T1000 (cell line): ENCODE results near the gene FBLN2.
"Not testable (repeated sequence)": the region's sequence is repeated elsewhere in the genome, so short reads cannot be mapped to it uniquely, and the experiment has no call there.

Experiments
- DNase-seq: peaks from one replicate; lab custom pipeline; 2025; ENCODE audit warnings: mixed read lengths; lab: John Stamatoyannopoulos, UW

Gene FBLN2

DNA sequence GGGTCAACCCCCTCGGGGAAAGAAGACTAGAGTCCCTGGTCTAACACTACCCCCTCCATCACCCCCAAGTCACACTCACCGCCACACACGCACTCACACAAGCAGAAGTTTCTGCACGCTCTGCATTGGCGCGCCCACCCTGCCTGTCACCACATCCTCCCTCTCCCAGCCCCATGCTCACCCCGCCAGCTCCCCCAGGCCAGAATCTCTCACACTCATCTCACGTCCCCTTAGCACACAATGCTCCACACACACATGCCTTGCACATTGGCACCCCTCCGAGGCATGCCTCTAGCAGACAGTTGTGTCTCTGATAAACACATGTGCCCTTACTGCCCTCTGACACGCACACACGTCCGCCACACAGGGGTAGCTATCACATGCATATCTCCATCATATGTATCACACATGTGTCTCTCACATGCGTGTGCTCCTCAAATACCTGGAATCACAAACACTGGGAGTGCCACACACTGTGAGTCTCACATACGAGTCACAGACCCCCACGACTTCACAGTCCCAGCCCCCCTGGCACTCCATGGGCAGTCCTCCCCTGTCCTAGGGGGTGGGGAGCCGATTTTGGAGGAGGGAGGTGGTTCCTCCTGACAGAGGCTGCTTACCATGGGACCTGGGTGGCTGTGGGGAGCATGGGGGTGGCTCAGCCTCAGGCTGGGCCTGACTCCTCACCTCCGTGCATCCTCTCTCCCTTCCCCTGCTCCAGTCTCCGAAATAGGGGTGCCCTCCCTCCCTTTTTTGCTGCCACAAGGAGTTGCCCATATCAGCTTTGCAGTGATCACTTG lies 898 bp downstream of the FBLN2 start:
- DNase-seq: no peak

DNA sequence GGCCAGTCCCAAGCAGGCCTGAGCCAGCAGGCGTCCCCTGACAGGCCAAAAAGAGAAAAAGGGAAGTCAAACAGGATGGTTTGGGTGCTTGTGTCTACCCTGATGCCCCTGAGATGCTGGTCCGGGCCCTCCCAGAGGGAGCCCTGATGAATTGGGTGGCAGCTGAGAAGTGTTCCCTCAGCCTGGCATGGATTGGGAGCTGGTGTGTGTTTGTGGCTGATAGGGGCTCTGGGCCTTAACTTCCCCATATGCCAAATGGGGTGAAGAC lies 1.4 kb downstream of the FBLN2 start:
- DNase-seq: no peak

DNA sequence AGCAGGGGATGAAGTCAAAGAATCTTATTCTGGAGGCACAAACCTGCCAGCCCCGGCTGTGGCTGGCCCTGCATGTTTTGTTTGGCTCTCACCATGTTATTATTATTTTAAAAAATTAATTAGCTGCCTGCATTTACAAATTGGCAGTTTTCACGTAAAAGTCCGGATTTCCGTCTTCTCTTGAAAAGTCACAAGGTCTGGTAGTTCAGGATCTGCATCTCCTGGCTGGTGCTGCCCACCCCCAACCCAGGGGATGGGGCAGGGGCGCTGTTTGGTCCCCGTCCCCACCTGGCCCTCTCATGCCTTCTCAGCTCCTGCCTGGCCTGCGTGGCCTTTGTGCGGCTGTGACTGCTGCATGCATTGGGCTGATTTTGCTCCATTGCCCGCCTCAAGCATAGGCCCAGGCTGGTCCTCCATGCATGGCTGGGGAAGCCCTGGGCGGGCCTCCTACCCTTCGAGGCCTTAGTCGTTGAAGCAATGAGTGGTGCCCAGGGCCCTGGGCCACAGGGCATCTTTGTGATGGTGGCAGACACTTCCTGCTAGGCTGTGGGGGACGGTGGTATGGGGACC lies 2.0 kb downstream of the FBLN2 start:
- DNase-seq: no peak

DNA sequence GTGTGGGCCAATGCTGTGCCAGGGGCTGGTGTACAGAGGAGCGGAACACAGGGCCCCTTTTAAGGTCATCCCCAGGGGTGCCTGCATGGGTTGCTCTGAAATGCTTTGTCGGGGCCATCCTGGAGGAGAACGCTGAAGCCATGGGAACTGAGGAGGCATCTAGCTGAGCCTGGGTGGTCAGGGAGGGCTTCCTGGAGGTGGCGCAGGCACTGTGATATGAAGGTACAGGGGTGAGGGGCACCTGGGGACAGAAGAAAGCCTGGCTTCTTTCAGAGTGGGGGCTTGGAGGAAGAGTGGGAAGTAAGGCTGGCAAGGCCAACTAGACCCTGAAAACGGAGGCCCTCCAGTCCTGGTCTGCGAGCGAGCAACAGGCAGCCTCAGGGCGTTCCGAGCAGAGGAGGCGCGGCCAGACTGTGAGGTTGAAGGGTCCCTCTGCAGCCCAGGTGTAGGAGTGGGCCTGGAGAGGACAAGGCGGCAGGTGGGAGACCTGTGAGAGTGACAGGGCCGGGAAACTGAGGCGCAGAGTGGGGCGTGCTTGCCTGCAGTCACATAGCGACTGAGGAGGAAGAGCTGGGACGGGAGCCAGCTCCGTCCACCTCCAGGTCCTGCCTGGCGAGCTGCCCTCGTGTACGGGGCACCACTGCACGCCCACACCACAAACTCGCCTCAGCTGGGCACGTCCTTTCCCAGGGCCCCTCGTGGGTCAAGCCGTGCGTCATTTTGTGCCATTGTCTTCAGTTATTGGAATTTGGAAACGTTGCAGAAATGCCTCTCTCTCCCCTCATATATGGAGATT lies 4.1 kb downstream of the FBLN2 start:
- no peak for DNase-seq

DNA sequence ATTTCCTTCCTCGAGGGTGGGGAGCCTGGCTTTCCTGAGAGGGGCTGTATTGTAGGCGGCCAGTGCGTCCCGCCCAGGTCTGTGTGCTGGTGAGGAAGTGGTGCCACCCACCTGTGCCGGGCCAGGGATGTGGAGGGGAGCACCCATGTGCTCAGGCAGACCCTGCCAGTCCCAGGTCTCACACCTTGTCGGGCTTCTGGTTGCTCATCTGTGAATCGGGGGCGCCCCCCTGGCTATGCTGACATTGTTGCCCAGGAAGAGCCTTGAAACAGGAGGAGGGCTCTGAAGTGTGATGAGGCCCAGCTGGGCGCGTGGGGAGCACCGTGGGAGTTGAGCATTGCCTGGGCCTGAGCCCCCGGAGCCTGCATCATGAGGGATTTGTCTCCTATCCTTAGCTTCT lies 4.8 kb downstream of the FBLN2 start:
- no peak for DNase-seq

DNA sequence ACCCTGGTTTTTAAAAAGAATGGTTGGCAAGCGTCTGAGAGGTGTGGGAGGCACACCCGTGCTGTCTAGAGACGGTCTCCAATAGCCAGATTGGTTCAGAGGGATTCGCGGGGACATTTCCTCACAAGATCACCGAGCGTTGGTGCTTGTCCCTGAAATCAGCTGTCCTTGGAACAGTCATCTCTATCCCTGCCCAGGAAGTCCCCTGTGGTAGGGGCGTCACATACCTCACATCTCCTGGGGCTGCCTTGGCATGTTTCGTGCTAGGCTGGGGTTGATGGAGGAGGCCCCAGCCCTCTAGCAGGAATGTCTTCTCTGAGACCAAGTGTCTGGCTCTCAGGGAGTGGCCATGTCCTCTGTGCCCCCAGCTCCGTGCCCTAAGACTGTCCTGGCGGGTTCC lies 6.8 kb downstream of the FBLN2 start:
- no peak for DNase-seq

DNA sequence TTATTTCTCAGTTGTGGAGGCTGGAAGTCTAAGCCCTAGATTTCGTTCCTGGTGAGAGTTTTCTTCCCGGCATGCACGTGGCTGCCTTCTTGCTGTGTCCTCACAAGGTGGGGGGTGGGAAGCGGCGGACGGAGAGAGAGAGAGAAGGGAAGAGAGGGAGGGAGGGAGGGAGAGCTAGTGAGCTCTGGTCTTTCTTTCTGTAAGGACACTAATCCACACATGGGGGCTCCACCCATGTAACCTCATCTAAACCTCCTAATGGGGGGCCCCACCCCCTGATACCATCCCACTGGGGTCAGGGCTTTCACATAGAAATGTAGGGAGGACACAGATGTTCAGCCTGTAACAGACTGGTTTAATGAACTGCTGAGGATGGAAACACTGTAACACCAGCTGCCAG lies 7.3 kb downstream of the FBLN2 start:
- DNase-seq: no peak

DNA sequence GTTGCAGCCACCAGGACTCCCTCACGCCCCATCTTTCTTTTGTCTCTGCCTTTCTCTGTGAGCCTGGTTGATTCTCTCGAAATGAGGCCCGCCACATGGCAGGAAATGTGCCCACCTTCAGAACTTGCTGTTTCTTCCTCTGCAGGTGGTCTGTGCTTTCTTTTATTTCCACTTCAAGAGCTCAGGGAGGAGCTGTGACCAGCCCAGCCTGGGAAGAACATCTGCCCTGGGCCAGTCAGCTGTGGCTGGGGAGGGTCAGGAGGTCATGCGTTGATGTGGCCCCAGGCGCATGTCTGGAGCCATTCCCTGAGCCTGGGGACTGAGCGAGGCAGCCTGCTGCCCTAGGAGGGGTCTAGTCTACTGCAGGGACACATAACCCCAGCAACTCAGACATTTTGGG lies 8.0 kb downstream of the FBLN2 start:
- DNase-seq: no peak

DNA sequence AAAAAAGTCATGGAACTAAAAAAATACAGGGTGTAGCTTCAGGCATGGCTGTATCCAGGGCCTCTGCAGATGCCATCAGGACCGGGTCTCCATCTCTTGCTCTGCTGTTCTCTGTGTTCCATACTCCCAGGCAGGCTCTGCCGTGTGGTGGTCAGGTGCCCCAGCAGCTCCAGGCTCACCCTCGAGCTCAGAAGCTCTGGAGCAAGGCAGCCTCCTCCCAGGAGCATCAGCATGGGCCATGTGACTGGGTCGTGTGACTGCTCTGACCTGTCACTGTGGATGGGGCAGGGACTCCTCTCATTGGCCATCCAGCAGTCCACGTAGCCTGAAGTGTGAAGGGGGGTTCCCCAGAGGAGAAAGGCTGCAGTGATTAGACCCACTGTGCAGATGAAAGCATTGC lies 8.5 kb downstream of the FBLN2 start:
- no peak for DNase-seq

DNA sequence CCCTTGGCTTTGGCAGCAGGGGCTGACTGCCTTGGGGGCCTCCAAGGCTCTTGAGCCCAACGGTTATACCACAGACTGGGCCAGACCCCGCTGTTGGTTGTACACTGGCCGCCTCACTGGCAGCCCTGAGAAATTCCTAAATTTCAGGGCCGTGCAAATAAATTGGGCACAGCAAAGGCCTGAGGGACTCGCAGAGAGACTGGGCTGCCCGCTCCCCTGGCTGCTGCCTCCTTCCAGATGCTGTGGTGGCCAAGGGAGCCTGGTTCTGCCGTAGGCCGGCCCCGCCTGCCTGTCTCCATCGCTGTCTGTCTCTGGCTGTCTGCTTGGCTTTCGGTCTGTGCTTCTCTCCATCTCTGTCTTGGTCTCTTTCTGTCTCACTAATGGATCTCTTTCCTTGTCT lies 9.0 kb downstream of the FBLN2 start:
- DNase-seq: no peak

DNA sequence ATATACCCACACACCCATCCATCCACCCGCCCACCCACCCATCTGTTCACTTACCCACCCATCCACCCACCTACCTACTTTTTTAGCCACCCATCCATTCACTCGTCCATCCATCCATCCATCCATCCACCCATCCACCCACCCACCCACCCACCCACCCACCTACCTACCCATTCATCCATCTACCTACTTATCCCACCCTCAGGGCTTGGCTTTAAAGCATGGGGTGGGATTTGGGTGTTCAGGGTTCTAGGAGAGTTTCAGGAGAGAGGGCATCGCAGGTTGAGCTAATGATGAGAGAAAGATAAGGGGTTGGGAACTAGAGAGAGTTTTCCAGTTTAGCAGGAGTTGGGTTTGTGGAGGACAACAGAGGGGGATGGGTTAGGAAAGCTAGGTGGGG lies 9.7 kb downstream of the FBLN2 start:
- DNase-seq: no peak

DNA sequence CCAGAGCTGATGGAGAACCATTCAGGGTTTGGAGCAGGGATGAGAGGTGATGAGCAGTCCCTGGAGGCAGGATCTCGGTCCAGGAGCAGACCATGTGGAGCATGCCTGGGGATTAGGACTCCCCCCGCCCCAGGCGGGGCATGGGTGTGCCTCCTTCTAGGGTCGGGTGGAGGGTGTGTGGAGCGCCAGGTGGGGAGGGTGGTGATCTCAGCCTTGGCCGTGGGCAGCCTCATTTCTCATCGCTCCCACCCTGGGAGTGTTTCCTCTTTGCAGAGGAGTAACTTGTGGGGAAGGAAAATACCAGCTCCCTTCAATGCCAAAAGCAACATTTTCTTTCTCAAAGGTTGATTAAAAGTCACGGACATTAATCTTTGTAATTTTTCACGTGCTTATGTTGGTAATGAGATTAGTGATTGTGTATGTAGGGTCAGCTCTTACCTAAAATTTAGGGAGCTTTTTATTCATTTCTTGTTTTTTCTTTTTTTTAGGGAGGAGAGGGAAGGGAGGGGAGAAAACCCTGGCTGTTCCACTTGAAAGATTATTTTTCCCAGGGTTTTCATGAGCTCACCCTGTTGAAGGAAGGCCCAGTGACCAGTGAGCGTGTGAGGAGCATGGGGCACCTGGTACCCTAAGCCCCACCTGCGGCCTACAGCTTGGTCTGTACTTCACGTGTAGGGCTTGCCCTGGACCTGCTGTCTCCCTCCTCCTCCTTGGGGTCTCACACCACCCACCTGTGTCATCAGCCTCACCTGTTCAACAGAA lies 11.0 kb downstream of the FBLN2 start:
- no peak for DNase-seq

DNA sequence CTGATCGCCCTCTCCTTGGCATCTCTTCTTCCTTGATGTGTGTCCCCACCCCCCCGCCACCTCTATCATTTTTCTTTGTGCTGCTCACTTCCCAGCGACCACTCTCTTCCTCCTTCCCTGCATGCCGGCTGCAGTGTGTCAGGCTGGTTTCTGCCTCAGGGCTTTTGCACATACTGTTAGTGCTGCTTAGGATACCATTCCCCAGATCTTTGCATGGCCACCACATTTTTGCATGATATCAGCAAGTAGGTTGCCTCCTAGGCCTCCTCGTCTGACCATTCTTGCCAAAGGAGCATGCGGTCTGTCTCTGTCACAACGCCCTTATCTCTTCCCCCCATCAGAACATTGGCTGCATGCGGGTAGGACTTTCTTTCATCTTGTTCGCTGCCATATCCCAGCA lies 12.5 kb downstream of the FBLN2 start:
- no peak for DNase-seq

DNA sequence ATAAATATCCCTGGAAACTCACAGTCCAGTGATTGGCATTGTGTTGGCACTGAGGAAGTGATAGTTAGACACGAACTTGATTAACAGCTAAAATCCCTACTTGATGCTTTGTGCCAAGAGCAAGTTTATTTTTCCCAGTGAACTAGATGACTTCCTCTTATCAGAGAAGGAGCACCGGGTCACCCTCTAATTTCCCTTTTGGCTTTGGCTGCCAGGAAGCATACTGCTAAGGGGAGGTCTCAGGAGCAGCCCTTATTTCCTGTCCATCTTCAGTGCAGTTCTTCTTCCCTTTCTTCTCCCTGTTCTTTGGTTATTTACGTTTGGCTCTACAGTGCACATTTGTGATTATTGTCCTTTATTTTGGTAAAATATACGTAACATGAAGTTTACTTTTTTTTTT lies 13.0 kb downstream of the FBLN2 start:
- no peak for DNase-seq

DNA sequence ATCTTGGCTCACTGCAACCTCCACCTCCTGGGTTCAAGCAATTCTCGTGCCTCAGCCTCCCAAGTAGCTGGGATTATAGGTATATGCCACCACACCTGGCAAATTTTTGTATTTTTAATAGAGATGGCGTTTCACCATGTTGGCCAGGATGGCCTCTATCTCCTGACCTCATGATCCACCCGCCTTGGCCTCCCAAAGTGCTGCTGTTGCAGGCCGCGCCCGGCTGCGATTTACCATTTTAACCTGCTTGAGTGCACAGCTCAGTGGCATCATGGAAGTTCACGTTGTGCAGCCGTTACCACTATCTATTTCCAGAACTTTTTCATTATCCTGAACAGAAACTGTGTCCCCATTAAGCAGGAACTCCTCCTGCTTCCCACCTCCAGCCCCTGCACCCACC lies 13.5 kb downstream of the FBLN2 start:
- not testable (repeated sequence) for DNase-seq

DNA sequence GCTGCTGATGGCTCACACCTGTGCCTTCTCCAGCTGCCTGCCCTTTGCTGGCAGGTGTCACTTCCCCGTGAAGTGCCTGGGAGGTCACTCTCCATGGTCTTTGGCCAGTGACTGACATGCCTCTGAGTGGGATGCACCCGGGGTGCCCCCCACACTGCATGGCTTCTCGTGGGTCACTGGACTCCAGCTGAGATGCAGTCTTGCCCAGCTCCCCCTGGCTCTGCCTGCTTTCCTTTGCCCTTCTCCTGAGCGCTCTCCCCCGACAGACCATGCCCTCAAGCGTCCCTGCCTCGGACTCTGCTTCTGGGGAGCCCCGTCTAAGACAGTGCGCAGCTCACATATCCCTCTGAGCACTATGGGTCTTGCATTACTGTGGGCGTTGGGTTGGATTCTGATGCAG lies 14.4 kb downstream of the FBLN2 start:
- DNase-seq: no peak

DNA sequence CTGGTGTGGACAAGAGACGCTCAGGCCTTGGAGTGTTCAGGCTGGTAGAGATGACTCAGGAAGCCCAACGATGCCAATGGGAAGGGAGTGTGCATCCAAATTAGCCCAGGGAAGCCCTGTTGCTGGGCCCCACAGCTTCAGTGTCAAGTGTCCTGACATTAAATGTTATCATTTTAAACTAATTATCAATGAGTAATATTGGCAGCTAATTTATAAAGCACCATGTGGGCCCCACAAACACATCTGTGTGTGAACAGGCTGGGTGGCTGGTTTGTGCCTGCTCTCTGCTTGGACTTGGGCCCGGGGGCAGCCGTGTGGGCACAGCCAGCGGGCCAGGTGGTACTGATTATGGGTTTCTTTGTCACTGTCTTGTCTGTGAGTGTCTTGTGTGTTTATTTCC lies 15.0 kb downstream of the FBLN2 start:
- no peak for DNase-seq

DNA sequence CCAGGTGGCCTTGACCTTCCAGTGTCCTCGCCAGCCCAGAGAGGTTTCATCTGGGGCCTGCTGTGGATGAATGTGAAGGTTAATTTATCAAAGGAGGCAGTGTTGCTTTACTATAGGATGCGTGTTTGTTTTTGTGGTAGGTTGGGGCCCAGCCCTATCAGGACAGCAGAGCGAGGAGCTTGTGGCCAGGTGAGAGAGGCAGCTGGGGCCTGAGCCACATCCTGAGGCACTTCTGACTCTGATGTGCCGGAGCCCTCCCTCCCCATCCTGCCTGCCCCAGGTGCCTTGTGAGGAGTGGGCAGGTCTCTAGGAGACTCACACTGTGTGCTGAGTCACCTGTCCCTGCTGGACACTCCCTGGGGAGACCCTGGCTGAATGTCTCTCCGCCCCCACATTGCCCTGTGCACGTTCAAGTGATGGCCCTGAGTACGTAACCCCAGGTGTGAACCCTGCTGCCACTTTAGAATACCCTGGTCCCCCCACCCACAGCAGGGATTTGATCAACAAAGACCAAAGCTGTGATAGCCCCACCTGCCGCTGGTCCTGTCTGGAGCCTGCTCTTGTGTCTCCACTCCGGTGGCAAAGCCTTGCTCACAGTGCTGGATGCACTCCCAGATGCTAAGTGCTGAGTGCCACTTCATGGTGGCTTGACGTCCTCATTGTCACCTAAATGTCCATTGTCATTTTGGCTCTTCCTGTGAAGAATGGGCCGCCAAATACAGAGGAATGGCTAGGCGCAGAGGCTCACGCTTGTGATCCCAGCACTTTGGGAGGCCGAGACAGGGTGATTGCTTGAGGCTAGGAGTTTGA lies 16.0 kb downstream of the FBLN2 start:
- no peak for DNase-seq

DNA sequence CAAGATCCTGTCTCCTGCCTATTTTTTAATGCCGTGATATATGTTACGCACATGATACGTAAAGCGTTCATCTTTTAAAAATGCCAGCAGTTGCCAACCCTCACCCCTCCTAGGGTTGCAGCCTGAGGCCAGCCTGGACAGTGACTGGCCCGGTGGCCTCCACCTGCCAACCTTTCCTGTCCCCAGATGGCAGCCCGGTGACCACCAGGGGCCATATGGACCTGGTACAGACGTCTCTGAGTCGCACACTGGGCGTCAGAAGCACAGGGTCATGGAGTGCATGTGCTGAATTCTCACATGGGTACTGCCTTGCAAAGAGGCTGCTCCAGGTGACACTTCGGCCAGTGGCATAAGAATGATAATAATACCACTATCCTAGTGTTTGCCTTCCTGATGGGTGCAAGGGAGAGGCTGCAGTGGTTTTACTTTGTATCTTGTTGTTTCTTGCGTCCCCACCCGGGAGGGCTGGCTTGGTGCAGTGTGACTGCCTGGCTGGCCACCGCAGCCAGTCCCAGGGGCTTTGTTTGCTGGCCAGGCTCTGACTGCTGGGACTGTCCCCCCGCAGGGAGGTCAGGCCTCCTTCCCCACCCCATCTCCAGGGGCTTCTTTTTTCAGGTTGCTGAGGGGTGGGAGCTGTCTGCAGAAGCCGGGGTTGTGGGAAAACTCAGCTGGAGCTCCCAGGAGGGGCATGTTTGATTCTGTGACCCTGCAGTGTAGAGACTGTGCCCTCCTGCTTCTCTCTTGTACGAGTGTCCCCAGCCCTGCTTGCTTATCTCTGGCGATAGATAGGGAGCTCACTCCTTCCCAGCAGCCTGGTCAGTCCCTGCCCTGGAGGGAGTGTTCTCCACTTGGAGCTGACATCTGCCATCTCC lies 16.9 kb downstream of the FBLN2 start:
- DNase-seq: no peak

DNA sequence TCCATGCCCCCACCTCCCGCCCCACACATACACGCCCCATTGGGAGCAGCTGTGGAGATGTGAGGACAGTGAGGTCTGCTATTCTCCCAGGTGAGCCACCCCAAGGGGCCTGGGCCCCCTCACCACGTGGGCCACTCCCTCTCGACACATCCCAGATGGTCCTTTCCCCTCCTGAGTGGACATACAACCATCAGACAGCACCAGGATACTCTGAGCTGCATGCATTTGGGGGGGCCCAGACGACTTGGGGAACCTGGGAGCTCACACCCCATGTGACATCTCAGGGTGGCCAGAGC lies 17.5 kb downstream of the FBLN2 start:
- no peak for DNase-seq

DNA sequence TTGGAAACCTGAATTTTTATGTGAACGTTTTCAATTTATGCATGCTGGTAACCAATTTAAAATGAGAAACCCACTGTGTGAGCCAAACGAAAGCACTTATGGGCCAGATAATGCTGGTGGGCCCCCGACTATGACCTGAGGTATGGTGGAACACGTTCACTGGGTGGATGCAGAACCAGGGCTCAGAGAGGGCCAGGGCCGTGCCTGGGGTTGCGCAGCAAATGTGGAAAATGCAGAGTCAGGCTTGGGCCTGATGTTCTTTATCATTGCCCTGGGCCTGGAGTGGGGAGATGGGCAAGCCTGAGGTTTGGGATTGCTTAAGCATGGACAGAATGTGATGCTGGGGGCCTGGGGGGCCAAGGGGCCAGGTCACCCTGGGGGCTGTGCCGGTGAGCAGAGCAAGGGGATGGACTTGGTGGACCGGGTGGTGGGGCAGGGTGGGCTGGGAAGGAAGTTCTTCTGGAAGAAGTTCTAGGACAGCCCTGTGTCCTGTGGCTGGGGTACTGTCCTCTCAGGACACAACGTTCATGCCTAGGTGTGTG lies 17.9 kb downstream of the FBLN2 start:
- DNase-seq: no peak
